Measurements from ENCODE around the gene KANK4.

The KANK4 gene

GRCh38 chr1:62213075-62213914 lies 105.9 kb downstream of the KANK4 start:
- DNase-seq: no peak
- H3K27me3 ChIP-seq (replicated peaks; ENCODE audit: control insufficient read depth, insufficient read depth, low read length, poor library complexity, severe bottlenecking): no peaks in the 10 kb centered on the region
- peaks cover 3% of the 10 kb centered on the region for H3K9me3 ChIP-seq (ENCODE audit: control insufficient read depth, low read length)
- H3K27ac ChIP-seq (ENCODE audit: insufficient read depth, low read length, poor library complexity, severe bottlenecking): no peak overlapping the region
- H3K4me3 ChIP-seq (ENCODE audit: insufficient read depth, low read depth, low read length, poor library complexity, severe bottlenecking): no peak overlapping the region
- no peaks in the 10 kb centered on the region for H3K36me3 ChIP-seq (ENCODE audit: control insufficient read depth, insufficient read depth, low read length)
- no peaks in the 10 kb centered on the region for H3K4me1 ChIP-seq (ENCODE audit: control insufficient read depth, insufficient read depth, low read length, poor library complexity, severe bottlenecking)

GRCh38 chr1:62212411-62212810 lies 106.8 kb downstream of the KANK4 start:
- Histone ChIP-seq H3K9me3 (ENCODE audit: control insufficient read depth, low read length) (peaks cover 3% of the 10 kb centered on the region), H3K4me3 (ENCODE audit: insufficient read depth, low read depth, low read length, poor library complexity, severe bottlenecking) (no peak overlapping the region), H3K27ac (ENCODE audit: insufficient read depth, low read length, poor library complexity, severe bottlenecking) (no peak overlapping the region), H3K27me3 (replicated peaks; ENCODE audit: control insufficient read depth, insufficient read depth, low read length, poor library complexity, severe bottlenecking) (no peaks in the 10 kb centered on the region), H3K4me1 (ENCODE audit: control insufficient read depth, insufficient read depth, low read length, poor library complexity, severe bottlenecking) (no peaks in the 10 kb centered on the region), H3K36me3 (ENCODE audit: control insufficient read depth, insufficient read depth, low read length) (no peaks in the 10 kb centered on the region)
- no peak for DNase-seq

GRCh38 chr1:62210960-62211359 lies 108.3 kb downstream of the KANK4 start:
- Histone ChIP-seq H3K27ac (ENCODE audit: insufficient read depth, low read length, poor library complexity, severe bottlenecking) (no peak overlapping the region), H3K4me3 (ENCODE audit: insufficient read depth, low read depth, low read length, poor library complexity, severe bottlenecking) (no peak overlapping the region), H3K27me3 (replicated peaks; ENCODE audit: control insufficient read depth, insufficient read depth, low read length, poor library complexity, severe bottlenecking) (no peaks in the 10 kb centered on the region), H3K4me1 (ENCODE audit: control insufficient read depth, insufficient read depth, low read length, poor library complexity, severe bottlenecking) (no peaks in the 10 kb centered on the region), H3K36me3 (ENCODE audit: control insufficient read depth, insufficient read depth, low read length) (no peaks in the 10 kb centered on the region), H3K9me3 (ENCODE audit: control insufficient read depth, low read length) (peaks cover 3% of the 10 kb centered on the region)
- DNase-seq: no peak

- no peaks in the 10 kb centered on the region for H3K27me3 ChIP-seq (replicated peaks; ENCODE audit: control insufficient read depth, insufficient read depth, low read length, poor library complexity, severe bottlenecking)
- no peak overlapping the region for H3K27ac ChIP-seq (ENCODE audit: insufficient read depth, low read length, poor library complexity, severe bottlenecking)
- no peak overlapping the region for H3K4me3 ChIP-seq (ENCODE audit: insufficient read depth, low read depth, low read length, poor library complexity, severe bottlenecking)
- H3K4me1 ChIP-seq (ENCODE audit: control insufficient read depth, insufficient read depth, low read length, poor library complexity, severe bottlenecking): no peaks in the 10 kb centered on the region
- DNase-seq: no peak
- peaks cover 3% of the 10 kb centered on the region for H3K9me3 ChIP-seq (ENCODE audit: control insufficient read depth, low read length)
- no peaks in the 10 kb centered on the region for H3K36me3 ChIP-seq (ENCODE audit: control insufficient read depth, insufficient read depth, low read length)
These were observed 109.2 kb downstream of the KANK4 start for GRCh38 chr1:62209931-62210595.

GRCh38 chr1:62208970-62209369 lies 110.3 kb downstream of the KANK4 start:
- no peaks in the 10 kb centered on the region for H3K36me3 ChIP-seq (ENCODE audit: control insufficient read depth, insufficient read depth, low read length)
- no peak overlapping the region for H3K27ac ChIP-seq (ENCODE audit: insufficient read depth, low read length, poor library complexity, severe bottlenecking)
- H3K27me3 ChIP-seq (replicated peaks; ENCODE audit: control insufficient read depth, insufficient read depth, low read length, poor library complexity, severe bottlenecking): no peaks in the 10 kb centered on the region
- peaks cover 3% of the 10 kb centered on the region for H3K9me3 ChIP-seq (ENCODE audit: control insufficient read depth, low read length)
- no peak for DNase-seq
- no peaks in the 10 kb centered on the region for H3K4me1 ChIP-seq (ENCODE audit: control insufficient read depth, insufficient read depth, low read length, poor library complexity, severe bottlenecking)
- H3K4me3 ChIP-seq (ENCODE audit: insufficient read depth, low read depth, low read length, poor library complexity, severe bottlenecking): no peak overlapping the region

GRCh38 chr1:62208087-62208486 lies 111.1 kb downstream of the KANK4 start:
- Histone ChIP-seq H3K9me3 (ENCODE audit: control insufficient read depth, low read length) (peaks cover 3% of the 10 kb centered on the region), H3K27me3 (replicated peaks; ENCODE audit: control insufficient read depth, insufficient read depth, low read length, poor library complexity, severe bottlenecking) (no peaks in the 10 kb centered on the region), H3K27ac (ENCODE audit: insufficient read depth, low read length, poor library complexity, severe bottlenecking) (no peak overlapping the region), H3K36me3 (ENCODE audit: control insufficient read depth, insufficient read depth, low read length) (no peaks in the 10 kb centered on the region), H3K4me1 (ENCODE audit: control insufficient read depth, insufficient read depth, low read length, poor library complexity, severe bottlenecking) (no peaks in the 10 kb centered on the region), H3K4me3 (ENCODE audit: insufficient read depth, low read depth, low read length, poor library complexity, severe bottlenecking) (no peak overlapping the region)
- DNase-seq: no peak

- Histone ChIP-seq H3K27me3 (replicated peaks; ENCODE audit: control insufficient read depth, insufficient read depth, low read length, poor library complexity, severe bottlenecking) (no peaks in the 10 kb centered on the region), H3K36me3 (ENCODE audit: control insufficient read depth, insufficient read depth, low read length) (no peaks in the 10 kb centered on the region), H3K4me3 (ENCODE audit: insufficient read depth, low read depth, low read length, poor library complexity, severe bottlenecking) (no peak overlapping the region), H3K4me1 (ENCODE audit: control insufficient read depth, insufficient read depth, low read length, poor library complexity, severe bottlenecking) (no peaks in the 10 kb centered on the region), H3K9me3 (ENCODE audit: control insufficient read depth, low read length) (peaks cover 3% of the 10 kb centered on the region), H3K27ac (ENCODE audit: insufficient read depth, low read length, poor library complexity, severe bottlenecking) (no peak overlapping the region)
- DNase-seq: no peak
These were observed 112.0 kb downstream of the KANK4 start for GRCh38 chr1:62207187-62207586.

- Histone ChIP-seq H3K27me3 (replicated peaks; ENCODE audit: control insufficient read depth, insufficient read depth, low read length, poor library complexity, severe bottlenecking) (no peaks in the 10 kb centered on the region), H3K9me3 (ENCODE audit: control insufficient read depth, low read length) (no peaks in the 10 kb centered on the region), H3K27ac (ENCODE audit: insufficient read depth, low read length, poor library complexity, severe bottlenecking) (no peak overlapping the region), H3K4me1 (ENCODE audit: control insufficient read depth, insufficient read depth, low read length, poor library complexity, severe bottlenecking) (no peaks in the 10 kb centered on the region), H3K36me3 (ENCODE audit: control insufficient read depth, insufficient read depth, low read length) (no peaks in the 10 kb centered on the region), H3K4me3 (ENCODE audit: insufficient read depth, low read depth, low read length, poor library complexity, severe bottlenecking) (no peak overlapping the region)
- no peak for DNase-seq
These were observed 120.5 kb downstream of the KANK4 start for GRCh38 chr1:62198781-62199125.

- Histone ChIP-seq H3K9me3 (ENCODE audit: control insufficient read depth, low read length) (no peaks in the 10 kb centered on the region), H3K27me3 (replicated peaks; ENCODE audit: control insufficient read depth, insufficient read depth, low read length, poor library complexity, severe bottlenecking) (no peaks in the 10 kb centered on the region), H3K27ac (ENCODE audit: insufficient read depth, low read length, poor library complexity, severe bottlenecking) (no peak overlapping the region), H3K4me3 (ENCODE audit: insufficient read depth, low read depth, low read length, poor library complexity, severe bottlenecking) (no peak overlapping the region), H3K4me1 (ENCODE audit: control insufficient read depth, insufficient read depth, low read length, poor library complexity, severe bottlenecking) (no peaks in the 10 kb centered on the region), H3K36me3 (ENCODE audit: control insufficient read depth, insufficient read depth, low read length) (no peaks in the 10 kb centered on the region)
- DNase-seq: no peak
These were observed 121.0 kb downstream of the KANK4 start for GRCh38 chr1:62198069-62198780.

Data from effector memory CD4-positive, alpha-beta T cell (primary cell).